GM12801 (cell line): ENCODE results near the gene TSPAN5.

Experiments used
- CTCF ChIP-seq: IDR thresholded peaks from one replicate; pipeline ENCODE4 v1.5.1; 2011; ENCODE audit warnings: control low read depth; ENCODE audit not compliant: insufficient read length; ENCODE audit errors: extremely low read depth

TSPAN5 gene

GRCh38 chr4:98630737-98631454, 27.5 kb downstream of the TSPAN5 start:
- TF ChIP-seq CTCF, result no peak

- no peak for TF ChIP-seq CTCF
These were observed 30.7 kb downstream of the TSPAN5 start for GRCh38 chr4:98627531-98628257.

GRCh38 chr4:98626350-98626749, 32.1 kb downstream of the TSPAN5 start:
- TF ChIP-seq CTCF, result no peak

- TF ChIP-seq CTCF, result no peak
These were observed 32.5 kb downstream of the TSPAN5 start for GRCh38 chr4:98625920-98626319.

GRCh38 chr4:98625399-98625798, 33.0 kb downstream of the TSPAN5 start:
- TF ChIP-seq CTCF, result no peak

- TF ChIP-seq CTCF, result no peak
These were observed 33.8 kb downstream of the TSPAN5 start for GRCh38 chr4:98624642-98625041.

- TF ChIP-seq CTCF, result no peak
These were observed 34.3 kb downstream of the TSPAN5 start for GRCh38 chr4:98624144-98624543.
